NCI-H1048 (cell line): ENCODE data around the gene PLXNA4.
"Not testable (repeated sequence)": the region's sequence is repeated elsewhere in the genome, so short reads cannot be mapped to it uniquely, and the experiment has no call there.

Experiments
- DNase-seq: peaks from one replicate; lab custom pipeline; 2025; lab: John Stamatoyannopoulos, UW

The PLXNA4 gene

GRCh38 chr7:132178402-132179079 is 397.7 kb downstream of the PLXNA4 start:
- DNase-seq: not testable (repeated sequence)

- no peak for DNase-seq
These were observed 398.4 kb downstream of the PLXNA4 start for GRCh38 chr7:132177708-132178401.

GRCh38 chr7:132176719-132177118 is 399.6 kb downstream of the PLXNA4 start:
- no peak for DNase-seq

GRCh38 chr7:132171130-132171576 is 405.1 kb downstream of the PLXNA4 start:
- DNase-seq: no peak

- DNase-seq: no peak
These were observed 406.5 kb downstream of the PLXNA4 start for GRCh38 chr7:132169730-132170129.

- no peak for DNase-seq
These were observed 408.0 kb downstream of the PLXNA4 start for GRCh38 chr7:132168239-132168638.

GRCh38 chr7:132165695-132166094 is 410.6 kb downstream of the PLXNA4 start:
- DNase-seq: not testable (repeated sequence)

GRCh38 chr7:132164558-132165125 is 411.6 kb downstream of the PLXNA4 start:
- DNase-seq: no peak

GRCh38 chr7:132162556-132163144 is 413.6 kb downstream of the PLXNA4 start:
- DNase-seq: no peak

- DNase-seq: no peak
These were observed 414.3 kb downstream of the PLXNA4 start for GRCh38 chr7:132161976-132162375.

- no peak for DNase-seq
These were observed 414.7 kb downstream of the PLXNA4 start for GRCh38 chr7:132161533-132161915.

GRCh38 chr7:132160611-132161532 is 415.4 kb downstream of the PLXNA4 start:
- no peak for DNase-seq

- DNase-seq: no peak
These were observed 417.4 kb downstream of the PLXNA4 start for GRCh38 chr7:132158841-132159240.

- DNase-seq: no peak
These were observed 418.1 kb downstream of the PLXNA4 start for GRCh38 chr7:132158166-132158565.

GRCh38 chr7:132155715-132156114 is 420.6 kb downstream of the PLXNA4 start:
- no peak for DNase-seq

GRCh38 chr7:132154695-132155471 is 421.4 kb downstream of the PLXNA4 start:
- DNase-seq: no peak

GRCh38 chr7:132154248-132154647 is 422.0 kb downstream of the PLXNA4 start:
- no peak for DNase-seq

- no peak for DNase-seq
These were observed 424.0 kb downstream of the PLXNA4 start for GRCh38 chr7:132152131-132152889.

GRCh38 chr7:132150711-132151110 is 425.6 kb downstream of the PLXNA4 start:
- no peak for DNase-seq
